A673 (cell line): ENCODE measurements around the gene OFD1. TPM values are rescaled to one million over a fixed set of nuclear protein-coding genes. Genes with fewer than 3 reads are reported as not detected.

Source experiments
- BruUV-seq: library from RNA; stranded (reverse); fragments of 400-500 nt; replicated peaks from 2 replicates; lab custom pipeline; 2021; lab: Mats Ljungman, UMichigan
- CTCF ChIA-PET: fragments of 300-600 bp; sonication (Branson Sonifier 250); formaldehyde crosslinking; loops from one replicate; lab custom pipeline; 2022; ENCODE audit warnings: antibody characterized with exemption; lab: Charles Lee
- POLR2A ChIA-PET: fragments of 300-600 bp; sonication (Branson Sonifier 250); formaldehyde crosslinking; loops from one replicate; lab custom pipeline; 2022; ENCODE audit warnings: antibody characterized with exemption; ENCODE audit not compliant: low non-redundant PET; lab: Charles Lee
- DNase-seq: peaks from one replicate; pipeline ENCODE4 v3.0.0-alpha.2; 2015; ENCODE audit warnings: low spot score
- H3K27ac ChIP-seq: fragments of 200-600 bp; sonication (generic); 2 replicates; pipeline ENCODE4 v1.5.1; 2016; ENCODE audit warnings: mixed run types, low read depth, mild to moderate bottlenecking, mixed read lengths, antibody characterized with exemption, low read length; ENCODE audit not compliant: poor library complexity, severe bottlenecking
- H3K27me3 ChIP-seq: fragments of 200-600 bp; sonication (generic); replicated peaks from 2 replicates; pipeline ENCODE4 v1.6.1; 2017; ENCODE audit warnings: mixed run types, low read depth, mild to moderate bottlenecking, mixed read lengths, antibody characterized with exemption, low read length; ENCODE audit not compliant: insufficient read depth, poor library complexity
- H3K36me3 ChIP-seq: fragments of 200-600 bp; sonication (generic); 2 replicates; pipeline ENCODE4 v1.6.1; 2016; ENCODE audit warnings: mixed run types, mild to moderate bottlenecking, mixed read lengths, antibody characterized with exemption, low read length; ENCODE audit not compliant: insufficient read depth, poor library complexity, severe bottlenecking
- H3K4me1 ChIP-seq: fragments of 200-600 bp; sonication (generic); 2 replicates; pipeline ENCODE4 v1.6.1; 2017; ENCODE audit warnings: mixed run types, mild to moderate bottlenecking, mixed read lengths, antibody characterized with exemption, low read length; ENCODE audit not compliant: insufficient read depth, poor library complexity, severe bottlenecking
- H3K4me3 ChIP-seq: fragments of 200-600 bp; sonication (generic); 2 replicates; pipeline ENCODE4 v1.5.1; 2016; ENCODE audit warnings: low read depth, mixed run types, mild to moderate bottlenecking, mixed read lengths, low read length; ENCODE audit not compliant: poor library complexity, severe bottlenecking
- H3K9me3 ChIP-seq: fragments of 200-600 bp; sonication (generic); 2 replicates; pipeline ENCODE4 v1.6.1; 2016; ENCODE audit warnings: mixed run types, low read depth, mild to moderate bottlenecking, mixed read lengths, antibody characterized with exemption, low read length; ENCODE audit not compliant: poor library complexity, severe bottlenecking
- EZH2 ChIP-seq: fragments of 200-600 bp; sonication (generic); IDR thresholded peaks from 2 replicates; pipeline ENCODE4 v1.6.1; 2017; ENCODE audit warnings: borderline replicate concordance, low read depth, mild to moderate bottlenecking, mixed read lengths, antibody characterized with exemption, low read length; ENCODE audit not compliant: poor library complexity, severe bottlenecking
- intact Hi-C: fragments of 100-400 bp; cut with micrococcal nuclease; formaldehyde crosslinking; loops from one replicate; pipeline ENCODE4 v1.10.0; 2022; ENCODE audit not compliant: unreplicated experiment
- total RNA-seq: library from RNA; stranded (reverse); gene quantifications from 2 replicates; pipeline ENCODE4 v1.2.3, GENCODE V29; 2021
- TF ChIP-seq, protein P1 (sequence below): fragments of 300-800, 200-600 bp; sonication (generic); conservative IDR thresholded peaks from 2 replicates; pipeline ENCODE4 v1.5.1; 2017; ENCODE audit warnings: low read depth, mild to moderate bottlenecking, antibody characterized with exemption, low read length, moderate library complexity, mixed read lengths

The OFD1 gene
- total RNA-seq, 1 experiment from 2014 or later = 28.6 TPM

DNA sequence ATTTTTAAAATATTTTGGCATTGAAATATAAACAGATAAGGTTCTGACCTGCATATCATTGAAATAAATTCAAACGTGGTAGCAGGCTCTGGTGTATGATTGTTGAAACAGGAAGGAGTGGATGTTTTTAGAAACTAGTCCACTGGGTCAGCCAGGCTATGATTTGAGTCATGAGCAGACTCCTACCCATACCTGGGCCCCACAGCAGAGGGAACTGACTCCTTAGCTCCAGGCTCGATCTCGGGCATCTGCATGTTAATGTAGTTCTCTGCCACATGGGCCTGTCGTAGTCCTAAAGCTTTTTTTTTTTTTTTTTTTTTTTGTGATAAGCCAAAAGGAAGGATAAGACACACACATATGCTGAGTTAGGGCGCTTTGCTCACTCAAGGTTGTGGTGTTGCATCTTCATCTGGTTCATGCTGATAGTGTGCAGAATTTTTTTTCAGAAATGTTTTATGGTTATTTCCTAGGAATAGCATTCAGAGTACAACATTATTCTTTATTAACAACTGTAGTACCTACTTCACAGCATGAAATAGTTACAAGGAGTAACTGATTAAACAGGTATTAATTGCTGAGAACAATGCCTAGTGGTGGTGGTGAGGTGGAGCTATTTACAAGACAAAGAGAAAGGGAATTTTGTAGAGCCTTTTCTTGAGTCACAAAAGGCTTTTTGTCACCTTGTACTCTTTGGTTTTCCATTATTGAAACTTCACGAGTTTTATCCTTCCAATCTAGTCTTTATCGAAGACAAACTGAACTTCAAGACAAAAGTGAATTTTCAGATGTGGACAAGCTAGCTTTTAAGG is 27.3 kb downstream of the OFD1 start:
- H3K27me3 ChIP-seq = no peaks in the 10 kb centered on the region
- peaks cover 20% of the 10 kb centered on the region for H3K36me3 ChIP-seq
- no peak overlapping the region for H3K27ac ChIP-seq
- H3K9me3 ChIP-seq = no peaks in the 10 kb centered on the region
- CTCF ChIA-PET = interaction anchor here (0.6 kb wide), 2 partner anchors 28 to 1747 kb away, joined by 4 to 6 read pairs; no protein-coding TSS in a partner anchor
- peaks cover 13% of the 10 kb centered on the region for H3K4me1 ChIP-seq
- TF ChIP-seq, protein P1, sequence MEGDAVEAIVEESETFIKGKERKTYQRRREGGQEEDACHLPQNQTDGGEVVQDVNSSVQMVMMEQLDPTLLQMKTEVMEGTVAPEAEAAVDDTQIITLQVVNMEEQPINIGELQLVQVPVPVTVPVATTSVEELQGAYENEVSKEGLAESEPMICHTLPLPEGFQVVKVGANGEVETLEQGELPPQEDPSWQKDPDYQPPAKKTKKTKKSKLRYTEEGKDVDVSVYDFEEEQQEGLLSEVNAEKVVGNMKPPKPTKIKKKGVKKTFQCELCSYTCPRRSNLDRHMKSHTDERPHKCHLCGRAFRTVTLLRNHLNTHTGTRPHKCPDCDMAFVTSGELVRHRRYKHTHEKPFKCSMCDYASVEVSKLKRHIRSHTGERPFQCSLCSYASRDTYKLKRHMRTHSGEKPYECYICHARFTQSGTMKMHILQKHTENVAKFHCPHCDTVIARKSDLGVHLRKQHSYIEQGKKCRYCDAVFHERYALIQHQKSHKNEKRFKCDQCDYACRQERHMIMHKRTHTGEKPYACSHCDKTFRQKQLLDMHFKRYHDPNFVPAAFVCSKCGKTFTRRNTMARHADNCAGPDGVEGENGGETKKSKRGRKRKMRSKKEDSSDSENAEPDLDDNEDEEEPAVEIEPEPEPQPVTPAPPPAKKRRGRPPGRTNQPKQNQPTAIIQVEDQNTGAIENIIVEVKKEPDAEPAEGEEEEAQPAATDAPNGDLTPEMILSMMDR = no peak
- no peak for DNase-seq
- BruUV-seq = no TSS peak
- POLR2A ChIA-PET = no interaction called here
- H3K4me3 ChIP-seq = no peak overlapping the region
- intact Hi-C loops = no loop called here

DNA sequence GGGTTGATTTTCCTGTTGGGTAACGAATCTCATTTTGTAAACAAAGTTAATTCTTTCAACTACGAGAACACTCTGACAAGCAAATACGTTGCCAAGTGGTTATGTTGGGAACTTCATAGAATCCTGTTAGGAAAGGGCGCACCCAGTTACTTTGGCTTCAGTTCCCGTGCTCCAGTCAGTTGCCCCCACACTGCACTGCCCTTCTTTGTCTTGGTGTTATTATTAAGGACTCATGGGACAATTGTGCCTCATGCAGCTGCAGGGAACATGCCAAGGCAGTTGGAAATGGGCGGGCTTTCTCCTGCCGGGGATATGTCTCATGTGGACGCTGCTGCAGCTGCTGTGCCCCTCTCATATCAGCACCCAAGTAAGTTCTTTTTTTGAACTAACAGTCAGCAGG is 28.9 kb downstream of the OFD1 start:
- Histone ChIP-seq H3K4me1 (peaks cover 13% of the 10 kb centered on the region), H3K36me3 (peaks cover 10% of the 10 kb centered on the region), H3K9me3 (no peaks in the 10 kb centered on the region), H3K27me3 (no peaks in the 10 kb centered on the region), H3K27ac (no peak overlapping the region), H3K4me3 (no peak overlapping the region)
- no TSS peak for BruUV-seq
- TF ChIP-seq, protein P1 = no peak
- CTCF ChIA-PET = no interaction called here
- intact Hi-C loops = no loop called here
- POLR2A ChIA-PET = no interaction called here
- DNase-seq = no peak

DNA sequence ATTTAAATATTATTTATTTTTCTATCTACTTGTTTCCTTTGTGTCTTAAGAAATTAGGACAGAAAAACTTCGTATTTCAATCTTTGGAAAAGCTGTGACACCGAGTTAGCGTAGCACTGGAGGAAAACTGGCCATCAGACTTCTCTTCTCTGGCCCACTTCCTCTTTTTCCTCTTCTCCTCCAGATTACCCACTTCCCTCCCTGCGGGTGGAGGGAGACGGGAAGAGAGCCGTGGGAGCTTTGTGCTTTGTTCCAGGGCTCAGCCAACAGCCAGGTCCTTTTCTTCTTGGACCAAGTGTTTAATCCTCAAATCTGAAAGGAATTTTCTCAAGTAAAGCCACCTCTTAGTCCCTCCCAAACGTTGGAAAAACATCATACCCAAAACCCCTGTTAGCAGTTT is 29.7 kb downstream of the OFD1 start:
- Histone ChIP-seq H3K27ac (no peak overlapping the region), H3K4me3 (no peak overlapping the region), H3K9me3 (no peaks in the 10 kb centered on the region), H3K36me3 (peaks cover 8% of the 10 kb centered on the region), H3K4me1 (peaks cover 11% of the 10 kb centered on the region), H3K27me3 (no peaks in the 10 kb centered on the region)
- ChIA-PET POLR2A (no interaction called here), CTCF (no interaction called here)
- no peak for TF ChIP-seq EZH2
- TF ChIP-seq, protein P1 = no peak
- no TSS peak for BruUV-seq
- no peak for DNase-seq
- intact Hi-C loops = no loop called here
